Thyroid gland (tissue), 4 donors: ENCODE data around the gene PCMTD2.
"Not testable (repeated sequence)": the region's sequence is repeated elsewhere in the genome, so short reads cannot be mapped to it uniquely, and the experiment has no call there.

Source experiments
- POLR2A ChIP-seq, 2 donors: fragments of 450-650 bp; IDR thresholded peaks; one replicate each; pipeline ENCODE4 v1.6.1; 2017; ENCODE audit warnings: antibody characterized with exemption in 2 of 2, mild to moderate bottlenecking in 2 of 2, moderate library complexity in 1 of 2
- TF ChIP-seq, protein P1 (sequence below), 6 experiments: fragments of 200-600 bp in 3 of 6; fragments of 450-650 bp in 3 of 6; sonication (generic) in 3 of 6; IDR thresholded peaks; one replicate each; pipeline ENCODE4 v1.5.1; 2016 to 2019; ENCODE audit warnings: antibody characterized with exemption in 6 of 6, mild to moderate bottlenecking in 2 of 6, inconsistent platforms in 1 of 6, moderate library complexity in 1 of 6

DNA sequence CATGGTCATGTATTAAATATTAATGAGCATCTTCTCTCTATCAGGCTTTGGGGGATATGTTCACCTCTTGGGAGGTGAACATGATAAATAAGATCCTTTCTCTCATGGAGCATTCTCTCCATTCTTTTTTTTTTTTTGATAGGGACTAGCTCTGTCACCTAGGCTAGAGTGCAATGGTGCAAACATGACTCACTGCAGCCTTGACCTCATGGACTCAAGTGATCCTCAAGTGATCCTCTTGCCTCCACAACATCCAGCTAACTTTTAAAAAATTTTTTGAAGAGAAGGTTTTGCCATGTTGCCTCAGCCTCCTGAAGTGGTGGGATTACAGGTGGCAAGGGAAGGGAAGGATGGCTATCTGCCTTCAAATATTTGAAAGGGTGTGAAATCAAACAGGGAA lies 59.8 kb downstream of the PCMTD2 start:
- TF ChIP-seq, protein P1, sequence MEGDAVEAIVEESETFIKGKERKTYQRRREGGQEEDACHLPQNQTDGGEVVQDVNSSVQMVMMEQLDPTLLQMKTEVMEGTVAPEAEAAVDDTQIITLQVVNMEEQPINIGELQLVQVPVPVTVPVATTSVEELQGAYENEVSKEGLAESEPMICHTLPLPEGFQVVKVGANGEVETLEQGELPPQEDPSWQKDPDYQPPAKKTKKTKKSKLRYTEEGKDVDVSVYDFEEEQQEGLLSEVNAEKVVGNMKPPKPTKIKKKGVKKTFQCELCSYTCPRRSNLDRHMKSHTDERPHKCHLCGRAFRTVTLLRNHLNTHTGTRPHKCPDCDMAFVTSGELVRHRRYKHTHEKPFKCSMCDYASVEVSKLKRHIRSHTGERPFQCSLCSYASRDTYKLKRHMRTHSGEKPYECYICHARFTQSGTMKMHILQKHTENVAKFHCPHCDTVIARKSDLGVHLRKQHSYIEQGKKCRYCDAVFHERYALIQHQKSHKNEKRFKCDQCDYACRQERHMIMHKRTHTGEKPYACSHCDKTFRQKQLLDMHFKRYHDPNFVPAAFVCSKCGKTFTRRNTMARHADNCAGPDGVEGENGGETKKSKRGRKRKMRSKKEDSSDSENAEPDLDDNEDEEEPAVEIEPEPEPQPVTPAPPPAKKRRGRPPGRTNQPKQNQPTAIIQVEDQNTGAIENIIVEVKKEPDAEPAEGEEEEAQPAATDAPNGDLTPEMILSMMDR (IDR thresholded peaks at IDR 0.05), result not testable (repeated sequence)
- not testable (repeated sequence) for TF ChIP-seq POLR2A (IDR thresholded peaks at IDR 0.05)
